ENCODE measurements around the gene SLC6A6. TPM values are rescaled to one million over a fixed set of nuclear protein-coding genes. Genes with fewer than 3 reads are reported as not detected.
A peak's percentile ranks its signal among the peaks of the same experiment; 100 is the strongest.

SLC6A6 gene
- total and polyA plus RNA-seq, 7 donors = 10.3 to 104 (median 36.2) TPM

- Histone ChIP-seq H3K9me3 (no peaks in the 10 kb centered on the region), H3K36me3 (ENCODE audit: insufficient read depth in 1 of 2, low read depth in 1 of 2) (no peaks in the 10 kb centered on the region), H3K4me1 (peaks cover 65% of the 10 kb centered on the region), H3K27me3 (ENCODE audit: insufficient read depth in 3 of 3, low read length in 2 of 3) (no peaks in the 10 kb centered on the region), H3K4me3 (no peak overlapping the region), H3K27ac (peak overlapping the region; percentile 83)
- no peak for TF ChIP-seq CTCF (IDR thresholded peaks at IDR 0.05)
- WGBS, 3 donors = 74 to 86% (median 75%) methylated on average over 17 of the region's 17 CpGs
- intact Hi-C loops (cut with DNase I) = no loop called here
- ATAC-seq (peak in 3 of 4 donors; percentile 11 to 17 (median 14)), DNase-seq (peak in 1 of 2 donors; percentile 45)
These were observed 129.5 kb downstream of the SLC6A6 start for GRCh38 chr3:14531856-14532395.

- intact Hi-C loops (cut with DNase I) = no loop called here
- peaks cover 68% of the 10 kb centered on the region for H3K4me1 ChIP-seq
These were observed 130.5 kb downstream of the SLC6A6 start for GRCh38 chr3:14532691-14533456.

GRCh38 chr3:14533457-14533958 lies 131.1 kb downstream of the SLC6A6 start:
- H3K36me3 ChIP-seq (ENCODE audit: insufficient read depth in 1 of 2, low read depth in 1 of 2) = no peaks in the 10 kb centered on the region
- ATAC-seq (no peak), DNase-seq (peak in 1 of 2 donors; percentile 41)
- H3K4me3 ChIP-seq = no peak overlapping the region
- no peaks in the 10 kb centered on the region for H3K9me3 ChIP-seq
- no peak for TF ChIP-seq CTCF (IDR thresholded peaks at IDR 0.05)
- H3K27me3 ChIP-seq (ENCODE audit: insufficient read depth in 3 of 3, low read length in 2 of 3) = no peaks in the 10 kb centered on the region
- intact Hi-C loops (cut with DNase I) = no loop called here
- H3K27ac ChIP-seq = peak overlapping the region; percentile 83
- peaks cover 73% of the 10 kb centered on the region for H3K4me1 ChIP-seq
- WGBS, 3 donors = 62 to 82% (median 66%) methylated on average over 14 of the region's 14 CpGs

More at GRCh38 chr3:14532691-14533456, 130.5 kb downstream of the SLC6A6 start:
- WGBS, 3 donors = 42 to 53% (median 47%) methylated on average over 20 of the region's 20 CpGs
- TF ChIP-seq CTCF (IDR thresholded peaks at IDR 0.05) = no peak
- Histone ChIP-seq H3K27ac (peak overlapping the region; percentile 83), H3K27me3 (ENCODE audit: insufficient read depth in 3 of 3, low read length in 2 of 3) (no peaks in the 10 kb centered on the region), H3K9me3 (no peaks in the 10 kb centered on the region), H3K36me3 (ENCODE audit: insufficient read depth in 1 of 2, low read depth in 1 of 2) (no peaks in the 10 kb centered on the region), H3K4me3 (no peak overlapping the region)
- peak; percentile 46 to 75 for DNase-seq
- ATAC-seq = peak; percentile 78 to 87 (median 81)

- no peak overlapping the region for H3K4me3 ChIP-seq
- no peaks in the 10 kb centered on the region for H3K9me3 ChIP-seq
- 19 to 30% (median 24%) methylated on average over 20 of the region's 20 CpGs for WGBS, 3 donors
- H3K27ac ChIP-seq = peak overlapping the region; percentile 83
- ATAC-seq (no peak), DNase-seq (peak in 1 of 2 donors; percentile 33)
- peaks cover 78% of the 10 kb centered on the region for H3K4me1 ChIP-seq
- intact Hi-C loops (cut with DNase I) = no loop called here
- TF ChIP-seq CTCF (IDR thresholded peaks at IDR 0.05) = no peak
- no peaks in the 10 kb centered on the region for H3K27me3 ChIP-seq (ENCODE audit: insufficient read depth in 3 of 3, low read length in 2 of 3)
- H3K36me3 ChIP-seq (ENCODE audit: insufficient read depth in 1 of 2, low read depth in 1 of 2) = no peaks in the 10 kb centered on the region
These were observed 132.2 kb downstream of the SLC6A6 start for GRCh38 chr3:14534516-14535191.
